B cell (primary cell): ENCODE results near the gene PNPLA5.

Source experiments
- EZH2 ChIP-seq: IDR thresholded peaks from 2 replicates; pipeline ENCODE4 v1.6.1; 2012; ENCODE audit warnings: borderline replicate concordance, low read depth, mild to moderate bottlenecking, moderate library complexity, low read length; ENCODE audit not compliant: insufficient read depth, poor library complexity, severe bottlenecking
- TF ChIP-seq, protein P1 (sequence below): fragments of 200-600 bp; IDR thresholded peaks from one replicate; pipeline ENCODE4 v1.8.0; 2022; ENCODE audit warnings: antibody characterized with exemption, mild to moderate bottlenecking

DNA sequence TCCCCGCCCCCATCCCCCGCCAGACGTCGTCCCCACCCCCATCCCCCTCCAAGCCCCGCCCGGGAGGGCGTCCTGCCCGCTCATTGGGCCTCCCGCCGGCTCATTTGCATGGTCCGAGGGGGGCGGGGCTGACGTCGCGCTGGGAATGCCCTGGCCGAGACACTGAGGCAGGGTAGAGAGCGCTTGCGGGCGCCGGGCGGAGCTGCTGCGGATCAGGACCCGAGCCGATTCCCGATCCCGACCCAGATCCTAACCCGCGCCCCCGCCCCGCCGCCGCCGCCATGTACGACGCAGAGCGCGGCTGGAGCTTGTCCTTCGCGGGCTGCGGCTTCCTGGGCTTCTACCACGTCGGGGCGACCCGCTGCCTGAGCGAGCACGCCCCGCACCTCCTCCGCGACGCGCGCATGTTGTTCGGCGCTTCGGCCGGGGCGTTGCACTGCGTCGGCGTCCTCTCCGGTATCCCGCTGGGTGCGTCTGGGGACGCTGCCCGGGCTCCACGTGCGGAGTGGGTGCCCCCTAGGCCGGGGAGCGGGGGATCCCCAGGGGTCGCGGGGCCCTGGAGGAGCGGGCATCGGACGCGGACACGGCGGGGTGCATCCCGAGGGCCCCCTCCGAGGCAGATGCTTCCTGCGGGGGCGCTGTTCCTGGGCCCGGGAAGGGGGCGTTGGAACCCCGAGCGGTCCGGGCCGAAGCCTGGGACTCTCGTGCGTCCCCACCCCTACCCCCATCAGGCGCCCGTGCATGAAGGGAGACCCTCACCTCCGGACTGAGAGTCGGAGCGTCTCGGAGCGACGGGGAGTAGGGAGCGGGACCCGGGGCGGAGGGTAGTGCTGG is 32.0 kb upstream of the PNPLA5 start, which contains the start of gene PNPLA3:
- TF ChIP-seq, protein P1, sequence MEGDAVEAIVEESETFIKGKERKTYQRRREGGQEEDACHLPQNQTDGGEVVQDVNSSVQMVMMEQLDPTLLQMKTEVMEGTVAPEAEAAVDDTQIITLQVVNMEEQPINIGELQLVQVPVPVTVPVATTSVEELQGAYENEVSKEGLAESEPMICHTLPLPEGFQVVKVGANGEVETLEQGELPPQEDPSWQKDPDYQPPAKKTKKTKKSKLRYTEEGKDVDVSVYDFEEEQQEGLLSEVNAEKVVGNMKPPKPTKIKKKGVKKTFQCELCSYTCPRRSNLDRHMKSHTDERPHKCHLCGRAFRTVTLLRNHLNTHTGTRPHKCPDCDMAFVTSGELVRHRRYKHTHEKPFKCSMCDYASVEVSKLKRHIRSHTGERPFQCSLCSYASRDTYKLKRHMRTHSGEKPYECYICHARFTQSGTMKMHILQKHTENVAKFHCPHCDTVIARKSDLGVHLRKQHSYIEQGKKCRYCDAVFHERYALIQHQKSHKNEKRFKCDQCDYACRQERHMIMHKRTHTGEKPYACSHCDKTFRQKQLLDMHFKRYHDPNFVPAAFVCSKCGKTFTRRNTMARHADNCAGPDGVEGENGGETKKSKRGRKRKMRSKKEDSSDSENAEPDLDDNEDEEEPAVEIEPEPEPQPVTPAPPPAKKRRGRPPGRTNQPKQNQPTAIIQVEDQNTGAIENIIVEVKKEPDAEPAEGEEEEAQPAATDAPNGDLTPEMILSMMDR = peak; percentile 17
- TF ChIP-seq EZH2 = no peak
